Measurements from ENCODE around the gene RGL2.

GRCh38 chr6:33241968-33242367 is 56.8 kb downstream of the RGL2 start:
- TF ChIP-seq CTCF (optimal IDR thresholded peaks at IDR 0.05 in 1 of 3, IDR thresholded peaks at IDR 0.05 in 1 of 3, conservative IDR thresholded peaks at IDR 0.05 in 1 of 3; ENCODE audit: extremely low read depth in 1 of 3, insufficient read depth in 2 of 3, low read length in 3 of 3) (no peak), EZH2 (IDR thresholded peaks at IDR 0.05; ENCODE audit: low read length) (no peak)
